H1 (cell line): Measurements from ENCODE around the gene GSTM3. TPM values are rescaled to one million over a fixed set of nuclear protein-coding genes. Genes with fewer than 3 reads are reported as not detected.
"Not testable (repeated sequence)": the region's sequence is repeated elsewhere in the genome, so short reads cannot be mapped to it uniquely, and the experiment has no call there.

Experiments used
- CTCF ChIA-PET: fragments of 300-600 bp; sonication (Branson Sonifier 250); formaldehyde crosslinking; loops from one replicate; lab custom pipeline; 2021; ENCODE audit not compliant: partially characterized antibody; lab: Charles Lee
- POLR2A ChIA-PET: fragments of 300-600 bp; sonication (Branson Sonifier 250); formaldehyde crosslinking; loops from one replicate; lab custom pipeline; 2021; ENCODE audit warnings: inconsistent platforms; ENCODE audit not compliant: partially characterized antibody; lab: Charles Lee
- DNase-seq, 2 experiments: peaks; one replicate each; pipeline versions ENCODE4 v3.0.0 to v3.0.0-alpha.2; 2010 to 2022; ENCODE audit warnings: low spot score in 2 of 2, low read depth in 1 of 2, mixed read lengths in 1 of 2
- FAIRE-seq: peaks from 2 replicates; lab custom pipeline; 2011; peaks lifted over from hg19 to GRCh38; lab: Jason Lieb, UNC
- H2AFZ ChIP-seq: 2 replicates; pipeline ENCODE4 v1.8.1; 2012; ENCODE audit warnings: low read length, inconsistent platforms
- H2AK5ac ChIP-seq: 2 replicates; pipeline ENCODE4 v1.6.1; 2013; ENCODE audit warnings: low read depth, low read length
- H2BK120ac ChIP-seq: replicated peaks from 2 replicates; pipeline ENCODE3; 2013; ENCODE audit warnings: low read depth, low read length, inconsistent platforms
- H2BK12ac ChIP-seq: 2 replicates; pipeline ENCODE4 v1.6.1; 2013; ENCODE audit warnings: low read depth, low read length
- H2BK15ac ChIP-seq: 2 replicates; pipeline ENCODE4 v1.6.1; 2013; ENCODE audit warnings: low read length
- H2BK20ac ChIP-seq: 2 replicates; pipeline ENCODE4 v1.6.1; 2013; ENCODE audit warnings: low read length
- H2BK5ac ChIP-seq: 2 replicates; pipeline ENCODE4 v1.6.1; 2013; ENCODE audit warnings: low read depth, low read length
- H3K14ac ChIP-seq: 2 replicates; pipeline ENCODE4 v1.6.1; 2013; ENCODE audit warnings: inconsistent platforms; ENCODE audit not compliant: insufficient read length
- H3K18ac ChIP-seq: 2 replicates; pipeline ENCODE4 v1.6.1; 2013; ENCODE audit warnings: low read length; ENCODE audit errors: extremely low read depth
- H3K23ac ChIP-seq: 2 replicates; pipeline ENCODE4 v1.6.1; 2013; ENCODE audit warnings: inconsistent platforms; ENCODE audit not compliant: insufficient read length
- H3K23me2 ChIP-seq: 2 replicates; pipeline ENCODE4 v1.6.1; 2013; ENCODE audit warnings: low read depth, low read length
- H3K27ac ChIP-seq: 2 replicates; pipeline ENCODE4 v1.6.1; 2011; ENCODE audit warnings: low read depth, low read length, inconsistent platforms
- H3K27me3 ChIP-seq, 4 experiments: replicated peaks in 1 of 4; 1 replicate in 1 of 4; 2 replicates in 3 of 4; pipeline versions ENCODE4 v1.6.1 to v1.8.1; 2011 to 2013; ENCODE audit warnings: low read length in 3 of 4, mild to moderate bottlenecking in 3 of 4, inconsistent platforms in 2 of 4, mixed read lengths in 2 of 4, moderate library complexity in 1 of 4; ENCODE audit not compliant: control insufficient read depth in 3 of 4, insufficient read depth in 3 of 4; ENCODE audit errors: extremely low read depth in 1 of 4
- H3K36me3 ChIP-seq, 4 experiments: 2 replicates each; pipeline versions ENCODE4 v1.6.1 to v1.8.1; 2011 to 2013; ENCODE audit warnings: mild to moderate bottlenecking in 4 of 4, low read length in 3 of 4, moderate library complexity in 2 of 4, control low read depth in 1 of 4, inconsistent platforms in 1 of 4; ENCODE audit not compliant: insufficient read depth in 4 of 4, control insufficient read depth in 2 of 4
- H3K4ac ChIP-seq: replicated peaks from 2 replicates; pipeline ENCODE3; 2013; ENCODE audit warnings: low read length, low read depth, mixed read lengths, inconsistent platforms; ENCODE audit not compliant: insufficient read length
- H3K4me1 ChIP-seq, 4 experiments: replicated peaks in 1 of 4; 1 replicate in 1 of 4; 2 replicates in 3 of 4; pipeline versions ENCODE4 v1.6.1 to v1.8.1; 2011 to 2013; ENCODE audit warnings: low read length in 3 of 4, inconsistent platforms in 2 of 4, mixed read lengths in 1 of 4; ENCODE audit not compliant: insufficient read depth in 4 of 4, control insufficient read depth in 3 of 4
- H3K4me2 ChIP-seq, 2 experiments: 2 replicates each; pipeline versions ENCODE4 v1.6.1 to v1.8.1; 2011 to 2013; ENCODE audit warnings: low read depth in 2 of 2, low read length in 2 of 2, control low read depth in 1 of 2, inconsistent platforms in 1 of 2, mild to moderate bottlenecking in 1 of 2; ENCODE audit not compliant: insufficient read depth in 1 of 2
- H3K4me3 ChIP-seq, 4 experiments: fragments of 200-600, 300-600 bp in 1 of 4; sonication (generic), shearing (Covaris generic), sonication (Bioruptor Twin) in 1 of 4; 2 replicates each; pipeline versions ENCODE4 v1.5.1 to v1.8.1; 2011 to 2016; ENCODE audit warnings: low read length in 4 of 4, low read depth in 3 of 4, control low read depth in 2 of 4, inconsistent platforms in 2 of 4, mild to moderate bottlenecking in 2 of 4, mixed read lengths in 1 of 4, moderate library complexity in 1 of 4; ENCODE audit not compliant: insufficient read depth in 2 of 4; ENCODE audit errors: extremely low read depth in 1 of 4
- H3K56ac ChIP-seq: replicated peaks from 2 replicates; pipeline ENCODE3; 2013; ENCODE audit warnings: low read depth, mild to moderate bottlenecking, mixed read lengths, low read length, inconsistent platforms; ENCODE audit not compliant: insufficient read length
- H3K79me1 ChIP-seq: 2 replicates; pipeline ENCODE4 v1.6.1; 2013; ENCODE audit warnings: low read depth, low read length, control low read depth
- H3K79me2 ChIP-seq, 2 experiments: 2 replicates each; pipeline versions ENCODE4 v1.6.1 to v1.8.1; 2012 to 2013; ENCODE audit warnings: low read length in 2 of 2, mild to moderate bottlenecking in 2 of 2, inconsistent platforms in 1 of 2; ENCODE audit not compliant: insufficient read depth in 2 of 2, control insufficient read depth in 1 of 2
- H3K9ac ChIP-seq, 4 experiments: replicated peaks in 1 of 4; 1 replicate in 1 of 4; 2 replicates in 3 of 4; pipeline versions ENCODE4 v1.6.1 to v1.8.1; 2011 to 2013; ENCODE audit warnings: low read depth in 3 of 4, low read length in 3 of 4, control low read depth in 2 of 4, mild to moderate bottlenecking in 2 of 4, moderate library complexity in 2 of 4, inconsistent platforms in 1 of 4; ENCODE audit errors: extremely low read depth in 1 of 4
- H3K9me3 ChIP-seq, 2 experiments: 2 replicates each; pipeline versions ENCODE4 v1.6.1 to v1.8.1; 2012 to 2013; ENCODE audit warnings: mild to moderate bottlenecking in 2 of 2, moderate library complexity in 2 of 2, control low read depth in 1 of 2, inconsistent platforms in 1 of 2, low read depth in 1 of 2, low read length in 1 of 2, mixed read lengths in 1 of 2; ENCODE audit not compliant: insufficient read depth in 2 of 2
- H4K20me1 ChIP-seq, 2 experiments: replicated peaks in 1 of 2; 2 replicates each; pipeline versions ENCODE3 to v1.8.1; 2011 to 2013; ENCODE audit warnings: inconsistent platforms in 2 of 2, low read length in 2 of 2, mild to moderate bottlenecking in 1 of 2; ENCODE audit not compliant: insufficient read depth in 2 of 2, control insufficient read depth in 1 of 2
- H4K5ac ChIP-seq: 2 replicates; pipeline ENCODE4 v1.6.1; 2013; ENCODE audit warnings: low read length, low read depth, mixed read lengths, inconsistent platforms; ENCODE audit not compliant: insufficient read length
- H4K8ac ChIP-seq: 2 replicates; pipeline ENCODE4 v1.8.0; 2013; ENCODE audit warnings: mild to moderate bottlenecking, moderate library complexity, low read length, inconsistent platforms; ENCODE audit not compliant: insufficient read depth; ENCODE audit errors: extremely low read depth
- H4K91ac ChIP-seq: replicated peaks from 2 replicates; pipeline ENCODE3; 2013; ENCODE audit warnings: low read length, mixed read lengths, inconsistent platforms; ENCODE audit not compliant: insufficient read length
- WGBS, 2 experiments: shearing (Covaris generic) in 1 of 2; methylation state at CpG; one replicate each; pipeline versions ENCODE4 v1.1.6 to v1.1.7; 2013 to 2015; ENCODE audit warnings: low lambda C conversion rate in 2 of 2, mixed read lengths in 2 of 2, inconsistent platforms in 1 of 2, low coverage in 1 of 2, missing lambda C conversion rate in 1 of 2; ENCODE audit not compliant: insufficient replicate concordance in 2 of 2, insufficient coverage in 1 of 2, insufficient read length in 1 of 2; ENCODE audit errors: extremely low coverage in 1 of 2, missing lambda C conversion rate in 1 of 2; 5-methylcytosine and 5-hydroxymethylcytosine counted together
- polyA plus RNA-seq, 7 experiments: library from polyadenylated mRNA; depleted of rRNA in 3 of 7; stranded (reverse) in 5 of 7; unstranded in 2 of 7; fragments of >200 nt in 5 of 7; fragments of 200-250 nt in 2 of 7; gene quantifications; 1 replicate in 5 of 7; 2 replicates in 1 of 7; 4 replicates in 1 of 7; pipeline versions ENCODE4 v1.2.1 to v1.2.3, GENCODE V29; 2011 to 2013; ENCODE audit warnings: missing spikeins in 2 of 7, mixed read lengths in 2 of 7
- total RNA-seq: library from RNA; stranded (reverse); fragmentation: NEBNext Ultra II Directional; extraction: Animal tissue kit (Norgen Biotek cat#: 25700); gene quantifications from 2 replicates; pipeline ENCODE4 v1.2.1, GENCODE V29; 2021

GSTM3 gene
- total and polyA plus RNA-seq, 2 of the 8 experiments (the other 6 are each of a cell fraction or from before 2014, with no cell fraction given), result 2.2 to 5.1 TPM

GRCh38 chr1:109694400-109694799 lies 46.4 kb downstream of the GSTM3 start:
- H2BK5ac ChIP-seq, H3K4me3 ChIP-seq, H3K27ac ChIP-seq, H2BK12ac ChIP-seq, H2AFZ ChIP-seq, H3K23ac ChIP-seq, H3K79me2 ChIP-seq, H3K9ac ChIP-seq, H4K8ac ChIP-seq, FAIRE-seq, H3K4ac ChIP-seq, H3K18ac ChIP-seq, CTCF ChIA-PET, H4K20me1 ChIP-seq, H3K79me1 ChIP-seq, H3K4me2 ChIP-seq, H2AK5ac ChIP-seq, POLR2A ChIA-PET, H3K56ac ChIP-seq, H3K36me3 ChIP-seq, H2BK15ac ChIP-seq, H3K4me1 ChIP-seq, H4K5ac ChIP-seq, H3K9me3 ChIP-seq, H2BK20ac ChIP-seq, H2BK120ac ChIP-seq, H3K14ac ChIP-seq, DNase-seq, H3K23me2 ChIP-seq, H4K91ac ChIP-seq, H3K27me3 ChIP-seq: not testable (repeated sequence)
- WGBS, 2 experiments, result 80% methylated on average over 5 of the region's 5 CpGs; no CpG with 5 or more reads in 1 of the 2 experiments
